GM12891 (cell line): ENCODE measurements around the gene NHERF1.

Source experiments
- POLR2A ChIP-seq: IDR thresholded peaks from 2 replicates; pipeline ENCODE4 v1.6.1; 2011; ENCODE audit warnings: low read depth, low read length, control low read depth
- TAF1 ChIP-seq: IDR thresholded peaks from 2 replicates; pipeline ENCODE4 v1.6.1; 2011; ENCODE audit warnings: low read depth, low read length, control low read depth

- TF ChIP-seq TAF1 (no peak), POLR2A (no peak)
Measured at GRCh38 chr17:74731347-74731605, 17.2 kb upstream of the NHERF1 start.
